Pancreas (tissue), 10 donors: ENCODE results near the gene MRM2. TPM values are rescaled to one million over a fixed set of nuclear protein-coding genes. Genes with fewer than 3 reads are reported as not detected.

Source experiments
- ATAC-seq, 4 donors: fragments of 200-7000 bp; cut with Tn5 transposase; one replicate each; pipeline versions ENCODE4 v1.8.0 to v1.9.1; 2020; ENCODE audit warnings: mild to moderate bottlenecking in 4 of 4, moderate library complexity in 4 of 4
- DNase-seq, 6 donors: peaks; one replicate each; pipeline ENCODE4 v3.0.0-alpha.2; 2020
- FAIRE-seq: peaks from 2 replicates; lab custom pipeline; 2012; peaks lifted over from hg19 to GRCh38; lab: Jason Lieb, UNC
- H3K27ac ChIP-seq, 4 donors: fragments of 200-600 bp; sonication (generic); 1 replicate in 3 of 4; 2 replicates in 1 of 4; pipeline versions ENCODE4 v1.5.0 to v1.8.0; 2020
- H3K27me3 ChIP-seq, 4 donors: fragments of 200-600 bp; one replicate each; pipeline ENCODE4 v1.8.0; 2021
- H3K36me3 ChIP-seq, 3 donors: fragments of 200-600 bp; sonication (generic) in 1 of 3; one replicate each; pipeline versions ENCODE4 v1.5.0 to v1.8.0; 2020 to 2021
- H3K4me1 ChIP-seq, 3 donors: fragments of 200-600 bp; one replicate each; pipeline ENCODE4 v1.8.0; 2021
- H3K4me3 ChIP-seq, 4 donors: fragments of 200-600 bp; sonication (generic) in 2 of 4; one replicate each; pipeline versions ENCODE4 v1.5.0 to v1.8.0; 2020 to 2021
- H3K9me3 ChIP-seq, 4 donors: fragments of 200-600 bp; one replicate each; pipeline ENCODE4 v1.8.0; 2021
- WGBS, 2 donors: extraction: QIAGEN DNeasy Blood & Tissue Kit; methylation state at CpG; one replicate each; pipeline ENCODE4 v1.1.7; 2013; 5-methylcytosine and 5-hydroxymethylcytosine counted together
- intact Hi-C, 3 donors: fragments of 100-400 bp; cut with DNase I; formaldehyde crosslinking; loops; one replicate each; pipeline versions ENCODE4 v1.11.1 to v1.14.2; 2022
- polyA plus RNA-seq, 2 donors: library from polyadenylated mRNA; stranded (reverse); fragments of 200-250 nt; gene quantifications; one replicate each; pipeline ENCODE4 v1.2.3, GENCODE V29; 2013
- total RNA-seq, 6 donors: library from RNA; stranded (reverse); fragmentation: NEBNext Ultra II Directional in 4 of 6; extraction: Animal tissue kit (Norgen Biotek cat#: 25700) in 4 of 6; gene quantifications; one replicate each; pipeline versions ENCODE4 v1.2.1 to v1.2.4, GENCODE V29; 2021 to 2023
- TF ChIP-seq, protein P1 (sequence below), 4 donors: fragments of 200-600 bp; sonication (generic) in 3 of 4; IDR thresholded peaks; one replicate each; pipeline versions ENCODE4 v1.5.0 to v1.8.0; 2021; ENCODE audit warnings: antibody characterized with exemption in 4 of 4
- donor health status: healthy with polysubstance abuse.
- donor health status: DM: no; HTN: no; CAD: no; lungs with moderate emphysema.
- donor health status: DM: no; HTN: no; CAD: no.
- donor health status: control.
- donor health status: control.
- donor health status: Bipolar disorder and iron deficiency.
- donor health status: DM: yes; HTN: yes; CAD: no.
- donor health status: DM: no; HTN: no; CAD: no.
- donor health status: DM: no; HTN: no; CAD: no.
- donor health status: DM: yes; HTN: yes; CAD: no.

The MRM2 gene
- total and polyA plus RNA-seq, 8 donors, result 3.5 to 12.3 (median 7.8) TPM

DNA sequence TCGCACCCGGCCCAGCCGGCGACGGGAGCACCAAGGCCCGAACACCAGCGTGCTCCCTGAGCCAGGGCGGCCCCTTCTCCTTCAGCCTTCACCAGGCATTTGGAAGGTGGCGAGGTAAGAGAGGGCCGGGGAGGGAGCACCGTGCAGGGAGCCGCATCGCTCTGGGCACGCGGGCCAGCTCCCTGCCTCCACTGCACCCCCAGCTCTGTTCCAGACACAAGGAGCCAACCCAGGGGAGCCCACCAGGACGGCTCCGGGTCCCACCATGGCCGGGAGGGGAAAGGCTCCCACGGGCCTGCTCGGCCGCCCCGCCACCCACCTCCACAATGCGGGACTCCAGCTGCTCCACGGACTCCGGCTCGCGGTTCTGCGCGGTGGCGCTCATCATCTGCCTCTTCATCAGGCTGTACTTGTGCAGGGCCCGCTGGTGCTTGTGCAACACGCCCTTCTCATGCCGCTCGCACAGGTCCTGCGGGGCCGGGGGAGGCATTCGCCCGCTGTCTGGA lies 15.1 kb upstream of the MRM2 start:
- no peak overlapping the region for H3K27ac ChIP-seq
- no peaks in the 10 kb centered on the region for H3K9me3 ChIP-seq
- intact Hi-C loops, result loop anchor here in 1 of 3 donors (10.0 kb wide), 1 partner anchor 88 kb away; no protein-coding TSS in a partner anchor
- DNase-seq, result no peak
- WGBS, 2 donors, result 96% methylated on average over 31 to 38 of the region's 38 CpGs
- ATAC-seq, result no peak
- TF ChIP-seq, protein P1, sequence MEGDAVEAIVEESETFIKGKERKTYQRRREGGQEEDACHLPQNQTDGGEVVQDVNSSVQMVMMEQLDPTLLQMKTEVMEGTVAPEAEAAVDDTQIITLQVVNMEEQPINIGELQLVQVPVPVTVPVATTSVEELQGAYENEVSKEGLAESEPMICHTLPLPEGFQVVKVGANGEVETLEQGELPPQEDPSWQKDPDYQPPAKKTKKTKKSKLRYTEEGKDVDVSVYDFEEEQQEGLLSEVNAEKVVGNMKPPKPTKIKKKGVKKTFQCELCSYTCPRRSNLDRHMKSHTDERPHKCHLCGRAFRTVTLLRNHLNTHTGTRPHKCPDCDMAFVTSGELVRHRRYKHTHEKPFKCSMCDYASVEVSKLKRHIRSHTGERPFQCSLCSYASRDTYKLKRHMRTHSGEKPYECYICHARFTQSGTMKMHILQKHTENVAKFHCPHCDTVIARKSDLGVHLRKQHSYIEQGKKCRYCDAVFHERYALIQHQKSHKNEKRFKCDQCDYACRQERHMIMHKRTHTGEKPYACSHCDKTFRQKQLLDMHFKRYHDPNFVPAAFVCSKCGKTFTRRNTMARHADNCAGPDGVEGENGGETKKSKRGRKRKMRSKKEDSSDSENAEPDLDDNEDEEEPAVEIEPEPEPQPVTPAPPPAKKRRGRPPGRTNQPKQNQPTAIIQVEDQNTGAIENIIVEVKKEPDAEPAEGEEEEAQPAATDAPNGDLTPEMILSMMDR (IDR thresholded peaks at IDR 0.05), result no peak
- no peak overlapping the region for H3K4me3 ChIP-seq
- no peak for FAIRE-seq
- no peaks in the 10 kb centered on the region for H3K27me3 ChIP-seq
- H3K36me3 ChIP-seq, result no peaks in the 10 kb centered on the region
- no peaks in the 10 kb centered on the region for H3K4me1 ChIP-seq

DNA sequence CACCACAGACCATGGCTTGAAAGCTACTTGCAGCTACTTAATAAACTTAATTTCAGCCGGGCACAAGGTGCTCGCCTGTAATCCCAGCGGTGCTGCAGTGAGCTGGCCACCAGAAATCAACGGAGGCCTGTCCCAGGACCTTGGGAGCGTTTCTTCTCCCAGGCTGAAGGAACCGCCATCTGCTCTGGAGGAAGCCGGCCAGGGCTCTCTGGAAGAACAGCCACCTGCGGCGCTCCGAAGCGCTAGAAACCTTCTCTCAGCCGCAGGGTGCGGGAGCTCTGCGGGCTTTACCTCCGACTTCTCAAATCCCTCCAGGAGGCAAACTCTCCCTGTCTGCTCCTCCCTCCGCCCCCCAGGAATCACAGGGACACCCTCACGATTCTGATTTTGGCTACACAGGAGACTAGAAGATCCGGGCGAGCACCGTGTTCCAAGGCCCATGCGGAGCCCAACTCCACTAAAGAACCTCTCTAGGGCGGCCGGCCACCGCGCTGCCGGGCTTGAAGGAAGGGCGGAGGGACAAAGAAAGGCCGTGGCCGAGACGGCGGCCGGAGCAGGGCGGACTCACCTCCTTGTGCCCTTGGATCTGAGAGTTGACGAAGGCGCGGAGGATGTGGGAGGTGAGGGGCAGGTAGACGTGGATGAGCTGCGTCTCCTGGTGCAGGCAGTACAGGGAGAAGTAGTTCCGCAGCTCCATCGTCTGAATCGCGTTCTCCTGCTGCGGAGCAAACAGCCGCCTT lies 14.5 kb upstream of the MRM2 start:
- FAIRE-seq, result no peak
- H3K27ac ChIP-seq, result no peak overlapping the region
- TF ChIP-seq, protein P1 (IDR thresholded peaks at IDR 0.05), result no peak
- no peaks in the 10 kb centered on the region for H3K27me3 ChIP-seq
- H3K36me3 ChIP-seq, result no peaks in the 10 kb centered on the region
- no peaks in the 10 kb centered on the region for H3K4me1 ChIP-seq
- no peak for DNase-seq
- ATAC-seq, result no peak
- intact Hi-C loops, result loop anchor here in 1 of 3 donors (10.0 kb wide), 1 partner anchor 88 kb away; no protein-coding TSS in a partner anchor
- no peaks in the 10 kb centered on the region for H3K9me3 ChIP-seq
- 93% methylated on average over 42 to 44 of the region's 44 CpGs for WGBS, 2 donors
- H3K4me3 ChIP-seq, result no peak overlapping the region

DNA sequence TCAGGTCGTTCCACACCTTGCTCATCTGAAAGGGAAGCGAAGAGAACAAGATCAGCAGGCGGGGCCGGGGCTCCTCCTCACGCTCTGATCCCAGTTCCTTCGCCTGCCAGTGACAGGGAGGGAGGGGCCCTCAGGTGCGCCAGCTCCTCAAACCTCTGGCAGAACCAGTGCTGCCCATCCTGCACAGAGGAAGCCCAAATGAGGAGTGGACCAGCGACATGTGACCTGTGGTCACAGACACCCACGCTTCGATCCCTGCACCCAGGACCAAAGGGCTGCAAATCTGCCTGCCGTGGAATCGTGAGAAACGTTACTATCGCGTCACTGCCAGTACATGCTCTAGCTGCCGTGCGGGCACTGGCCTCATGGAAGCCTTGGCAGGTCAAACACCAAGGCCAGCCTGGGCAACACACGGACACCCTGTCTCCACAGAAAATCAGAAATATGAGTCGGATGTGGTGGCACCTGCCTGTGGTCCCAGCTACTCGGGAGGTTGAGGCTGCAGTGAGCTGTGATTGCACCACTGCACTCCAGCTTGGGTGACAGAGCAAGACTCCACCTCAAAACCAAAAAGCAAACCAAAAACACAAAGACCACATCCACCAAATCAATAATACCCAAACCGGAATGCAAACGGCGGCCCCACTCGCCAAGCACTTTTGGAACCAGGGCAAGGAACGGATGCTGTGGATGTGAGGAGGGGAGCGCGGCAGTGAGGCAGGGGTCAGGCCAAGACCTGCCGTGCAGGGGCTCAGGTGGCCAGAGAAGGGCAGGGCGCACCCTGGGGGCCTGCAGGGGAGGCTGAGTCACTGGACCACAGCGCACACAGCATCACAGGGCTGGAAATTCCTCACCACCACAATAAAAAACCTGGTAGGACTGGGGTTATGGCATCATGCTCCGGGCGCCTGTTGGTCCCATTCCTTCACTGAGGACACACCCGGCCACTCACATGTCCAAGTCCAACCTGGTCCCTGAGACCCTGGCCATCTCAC lies 13.4 kb upstream of the MRM2 start:
- Histone ChIP-seq H3K36me3 (no peaks in the 10 kb centered on the region), H3K4me3 (no peak overlapping the region), H3K9me3 (no peaks in the 10 kb centered on the region), H3K4me1 (no peaks in the 10 kb centered on the region), H3K27ac (no peak overlapping the region), H3K27me3 (no peaks in the 10 kb centered on the region)
- WGBS, 2 donors, result 90 to 91% methylated on average over 33 of the region's 33 CpGs
- FAIRE-seq (no peak), ATAC-seq (no peak), DNase-seq (no peak)
- intact Hi-C loops, result loop anchor here in 1 of 3 donors (10.0 kb wide), 1 partner anchor 89 kb away; no protein-coding TSS in a partner anchor
- TF ChIP-seq, protein P1 (IDR thresholded peaks at IDR 0.05), result no peak

DNA sequence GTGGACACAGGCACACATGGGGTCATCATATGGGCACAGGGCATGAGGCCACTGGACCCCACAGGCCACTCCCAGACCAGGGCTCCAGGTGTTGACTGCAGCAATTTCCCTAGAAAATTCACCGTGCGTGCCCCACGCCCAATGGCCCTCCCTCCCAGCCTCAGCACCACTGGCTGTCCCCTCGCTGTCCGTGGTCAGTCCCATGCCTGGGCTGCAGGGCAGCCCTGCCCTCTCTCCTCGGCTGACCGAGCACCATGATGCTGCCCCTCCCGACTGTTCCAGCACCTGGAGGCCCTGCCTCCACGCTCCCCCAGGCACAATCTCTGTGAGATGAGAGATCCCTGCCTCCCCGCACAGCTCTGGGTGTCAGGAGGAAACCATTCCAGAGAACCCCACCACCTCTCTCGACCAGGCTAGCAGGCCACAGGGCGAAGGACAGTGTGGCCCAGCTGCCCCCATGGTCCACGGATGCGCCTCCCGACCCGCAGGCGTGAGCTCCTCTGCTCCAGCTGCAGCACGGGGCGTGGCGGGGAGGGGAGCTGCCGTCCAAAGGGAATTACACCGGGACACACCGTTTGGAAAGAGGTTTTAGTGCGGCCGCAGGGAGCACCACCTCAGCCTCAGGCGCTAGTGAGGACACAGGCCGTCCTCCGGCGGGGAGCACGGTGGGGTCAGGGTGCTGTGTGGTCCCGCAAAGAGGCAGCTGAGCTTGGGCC lies 12.6 kb upstream of the MRM2 start:
- Histone ChIP-seq H3K27me3 (no peaks in the 10 kb centered on the region), H3K4me1 (no peaks in the 10 kb centered on the region), H3K27ac (no peak overlapping the region), H3K9me3 (no peaks in the 10 kb centered on the region), H3K4me3 (no peak overlapping the region), H3K36me3 (no peaks in the 10 kb centered on the region)
- TF ChIP-seq, protein P1 (IDR thresholded peaks at IDR 0.05), result no peak
- intact Hi-C loops, result loop anchor here in 1 of 3 donors (10.0 kb wide), 1 partner anchor 90 kb away; no protein-coding TSS in a partner anchor
- no peak for DNase-seq
- FAIRE-seq, result no peak
- 92 to 94% methylated on average over 31 of the region's 31 CpGs for WGBS, 2 donors
- ATAC-seq, result no peak
